Fibroblast of peridontal ligament (primary cell): ENCODE measurements around the gene SLC4A2.

Experiments used
- DNase-seq: peaks from one replicate; pipeline ENCODE4 v3.0.0-alpha.2; 2010; ENCODE audit errors: extremely low read depth

SLC4A2 gene

DNA sequence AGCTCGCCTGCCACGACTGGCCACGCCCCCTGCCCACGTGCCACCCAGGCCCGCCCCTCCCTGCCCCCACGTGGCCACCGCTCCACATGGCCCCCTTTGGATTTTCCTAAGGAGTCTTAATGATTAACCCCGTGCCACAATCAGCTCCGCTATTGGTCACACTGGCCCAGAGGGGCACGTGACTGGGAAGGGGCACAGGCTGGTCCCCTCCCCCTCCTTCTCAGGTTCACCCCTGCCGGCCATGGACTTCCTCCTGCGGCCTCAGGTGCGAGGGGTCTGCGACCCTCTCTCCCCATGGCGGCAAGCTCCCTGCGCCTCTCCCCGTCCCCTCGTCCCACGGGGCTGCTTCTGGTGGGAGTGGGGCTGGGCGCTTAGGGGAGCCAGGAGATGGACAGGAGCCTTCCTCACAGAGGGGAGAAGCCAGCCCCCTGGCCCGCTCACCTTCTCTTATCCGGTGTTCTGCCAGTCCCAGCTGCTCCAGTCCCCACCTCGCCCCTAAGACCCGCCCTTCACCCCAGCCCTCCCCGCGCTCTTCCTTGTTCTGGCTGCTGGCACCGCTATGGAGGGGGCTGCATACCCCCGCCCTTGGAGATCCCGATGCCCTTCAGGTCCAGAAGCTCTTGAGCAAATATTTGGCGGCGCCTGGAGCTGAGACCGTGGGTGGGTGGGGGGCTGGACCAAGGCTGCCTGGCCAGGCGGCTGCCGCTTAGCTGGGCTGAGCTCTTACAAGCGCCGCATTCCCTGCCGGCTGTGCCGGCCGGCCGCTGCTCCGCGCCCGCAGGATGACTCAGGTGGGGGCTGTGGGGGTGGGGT is 3.2 kb downstream of the SLC4A2 start:
- peak; percentile 27 for DNase-seq

DNA sequence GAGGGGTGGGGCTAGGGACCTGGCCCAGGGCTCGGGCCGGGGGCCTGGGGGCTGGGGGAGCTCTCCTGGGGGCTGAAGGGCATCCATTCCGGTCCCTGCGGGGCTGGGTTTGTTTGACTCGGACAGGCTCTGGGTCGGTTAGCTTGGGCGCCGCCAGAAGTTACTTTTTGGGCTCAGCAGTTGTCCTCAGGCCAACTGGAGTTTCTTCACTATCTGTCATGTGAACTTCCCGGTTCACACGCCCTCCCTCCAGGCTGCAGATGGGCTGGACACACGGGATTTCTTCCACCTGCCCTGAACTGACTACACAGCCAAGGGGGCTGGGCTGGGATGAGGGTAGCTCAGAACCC is 3.8 kb downstream of the SLC4A2 start:
- peak; percentile 46 for DNase-seq

DNA sequence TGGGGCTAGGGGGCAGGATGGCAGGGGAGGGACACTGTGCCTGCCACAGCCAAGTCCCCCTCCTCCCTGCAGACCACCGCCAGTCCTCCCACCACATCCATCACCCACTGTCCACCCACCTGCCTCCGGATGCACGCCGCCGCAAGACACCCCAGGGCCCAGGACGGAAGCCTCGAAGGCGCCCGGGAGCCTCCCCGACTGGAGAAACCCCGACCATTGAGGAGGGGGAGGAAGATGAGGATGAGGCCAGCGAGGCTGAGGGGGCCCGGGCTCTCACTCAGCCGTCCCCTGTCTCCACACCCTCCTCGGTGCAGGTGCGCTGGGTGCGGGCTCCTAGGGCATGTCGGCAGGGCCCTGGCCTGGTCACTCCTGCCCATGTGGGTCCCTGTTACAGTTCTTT is 5.1 kb downstream of the SLC4A2 start:
- no peak for DNase-seq

DNA sequence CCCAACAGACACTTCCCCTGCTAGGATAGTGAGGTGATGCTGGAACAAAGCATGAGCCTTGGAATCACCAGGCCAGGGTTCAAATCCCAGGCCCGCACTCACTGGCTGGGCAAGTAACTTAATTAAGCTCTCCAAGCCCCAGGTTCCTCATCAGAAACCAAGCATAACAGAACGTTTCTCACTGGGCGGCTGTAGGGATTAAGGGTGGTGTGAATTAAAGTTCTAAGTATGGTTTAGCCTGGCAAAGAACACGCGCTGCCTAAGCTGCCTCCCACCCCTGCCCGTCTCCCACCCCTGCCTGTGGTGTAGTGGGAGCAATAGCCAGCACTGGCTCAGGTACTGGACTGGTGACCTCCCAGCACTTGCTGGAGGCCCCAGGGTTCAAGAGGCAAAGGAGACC is 5.6 kb downstream of the SLC4A2 start:
- DNase-seq: no peak

DNA sequence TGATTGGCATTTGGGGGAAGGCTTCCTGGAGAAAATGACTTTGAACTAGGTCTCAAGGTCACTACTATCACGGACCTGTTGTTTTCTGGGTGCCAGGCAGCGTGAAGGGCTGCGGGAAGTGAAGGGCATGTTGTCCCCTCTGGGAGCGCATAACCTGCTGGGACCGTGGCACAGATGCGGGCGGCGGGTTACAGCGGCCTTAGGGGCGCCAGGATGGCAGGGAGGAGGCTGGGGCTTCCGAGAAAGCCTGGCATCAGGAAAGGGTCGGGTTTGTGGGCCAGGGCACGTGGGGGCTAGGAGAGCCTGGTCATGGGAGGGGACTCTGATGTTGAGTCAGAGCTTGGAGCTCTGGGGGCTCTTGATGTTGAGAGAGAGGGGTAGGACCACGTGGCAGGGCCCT is 6.1 kb downstream of the SLC4A2 start:
- DNase-seq: no peak

DNA sequence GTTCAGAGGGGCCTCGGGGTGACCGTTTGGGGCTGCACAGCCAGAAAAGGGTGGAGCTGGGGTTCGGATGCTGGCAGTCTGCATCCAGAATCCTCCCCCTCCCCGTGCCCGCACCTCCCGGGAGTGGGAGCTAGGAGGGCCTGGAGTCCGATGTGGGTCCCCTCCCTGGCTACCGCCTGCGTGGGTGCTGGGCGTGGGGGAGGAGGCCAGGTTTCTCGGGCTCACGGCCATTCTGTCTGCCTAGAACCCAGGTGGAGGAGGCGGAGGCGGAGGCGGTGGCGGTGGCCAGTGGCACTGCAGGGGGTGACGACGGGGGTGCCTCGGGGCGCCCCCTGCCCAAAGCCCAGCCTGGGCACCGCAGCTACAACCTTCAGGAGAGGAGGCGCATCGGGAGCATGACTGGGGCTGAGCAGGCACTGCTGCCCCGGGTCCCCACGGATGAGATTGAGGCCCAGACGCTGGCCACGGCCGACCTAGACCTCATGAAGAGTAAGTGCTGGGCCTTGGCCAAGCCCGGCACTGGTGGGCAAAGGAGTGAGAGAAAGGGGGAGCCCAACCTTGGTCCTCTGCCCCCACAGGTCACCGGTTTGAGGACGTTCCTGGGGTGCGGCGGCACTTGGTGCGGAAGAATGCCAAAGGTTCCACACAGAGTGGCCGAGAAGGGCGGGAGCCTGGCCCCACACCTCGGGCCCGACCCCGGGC is 7.0 kb downstream of the SLC4A2 start:
- DNase-seq: no peak

DNA sequence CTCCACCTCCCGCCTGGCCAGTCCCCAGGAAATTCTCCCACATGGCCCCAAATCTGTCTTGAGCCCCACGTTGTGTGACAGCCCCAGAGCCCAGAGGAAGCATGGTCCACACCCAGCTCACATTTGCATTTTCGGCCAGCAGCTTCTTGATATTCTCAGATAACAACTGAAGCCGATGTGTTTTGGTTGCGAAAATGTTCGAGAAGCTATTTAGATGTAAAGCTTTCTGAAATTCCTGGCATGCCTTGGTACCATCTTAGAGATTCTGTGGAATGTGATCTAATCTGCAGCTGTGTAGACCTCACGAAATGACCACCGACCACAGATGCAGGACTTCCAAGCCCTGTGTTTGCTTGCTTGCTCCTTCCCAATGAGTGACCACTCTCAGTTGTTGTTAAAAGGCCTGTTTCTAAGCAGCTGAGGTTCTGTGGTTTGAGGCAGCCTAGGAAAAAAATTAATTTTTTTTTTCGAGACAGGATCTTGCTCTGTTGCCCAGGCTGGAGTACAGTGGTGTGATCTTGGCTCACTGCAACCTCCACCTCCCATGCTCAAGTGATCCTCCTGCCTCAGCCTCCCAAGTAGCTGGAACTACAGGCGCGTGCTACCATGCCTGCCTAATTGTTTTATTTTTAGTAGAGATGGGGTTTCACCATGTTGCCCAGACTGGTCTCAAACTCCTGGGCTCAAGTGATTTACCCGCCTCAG is 8.8 kb downstream of the SLC4A2 start:
- DNase-seq: no peak

DNA sequence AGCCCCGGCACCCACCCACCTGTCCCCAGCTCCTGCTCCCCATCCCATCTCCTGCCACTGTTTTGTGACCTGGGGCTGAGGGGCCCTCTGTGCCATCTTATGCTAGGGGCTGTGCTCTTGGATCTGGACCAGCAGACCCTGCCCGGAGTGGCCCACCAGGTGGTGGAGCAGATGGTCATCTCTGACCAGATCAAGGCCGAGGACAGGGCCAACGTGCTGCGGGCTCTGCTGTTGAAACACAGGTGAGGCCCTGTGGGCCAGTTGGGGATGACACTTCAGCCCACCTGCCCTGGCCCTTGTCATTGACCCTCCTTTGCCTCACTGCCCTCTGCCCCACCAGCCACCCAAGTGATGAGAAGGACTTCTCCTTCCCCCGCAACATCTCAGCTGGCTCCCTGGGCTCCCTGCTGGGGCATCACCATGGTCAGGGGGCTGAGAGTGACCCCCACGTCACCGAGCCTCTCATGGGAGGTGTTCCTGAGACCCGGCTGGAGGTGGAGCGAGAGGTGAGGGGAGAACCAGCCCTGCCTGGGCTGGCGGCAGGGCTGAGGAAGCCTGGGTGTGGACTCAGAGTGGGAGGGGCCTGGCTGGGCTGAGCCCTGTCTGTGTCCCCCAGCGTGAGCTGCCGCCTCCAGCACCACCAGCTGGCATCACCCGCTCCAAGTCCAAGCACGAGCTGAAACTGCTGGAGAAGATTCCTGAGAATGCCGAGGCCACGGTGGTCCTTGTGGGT is 10.6 kb downstream of the SLC4A2 start:
- no peak for DNase-seq

DNA sequence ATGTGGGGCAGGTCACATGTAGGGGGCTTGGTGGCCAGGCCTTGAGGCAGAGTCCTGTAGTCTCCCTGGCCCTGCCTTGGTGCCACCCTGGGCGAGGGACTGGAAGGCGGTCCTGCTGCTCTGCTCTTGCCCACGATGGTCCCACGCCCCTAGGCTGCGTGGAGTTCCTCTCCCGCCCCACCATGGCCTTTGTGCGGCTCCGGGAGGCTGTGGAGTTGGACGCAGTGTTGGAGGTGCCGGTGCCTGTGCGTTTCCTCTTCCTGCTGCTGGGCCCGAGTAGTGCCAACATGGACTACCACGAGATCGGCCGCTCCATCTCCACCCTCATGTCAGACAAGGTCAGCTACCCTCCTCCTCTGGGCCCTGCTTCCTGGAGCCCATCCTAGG is 11.2 kb downstream of the SLC4A2 start:
- no peak for DNase-seq

DNA sequence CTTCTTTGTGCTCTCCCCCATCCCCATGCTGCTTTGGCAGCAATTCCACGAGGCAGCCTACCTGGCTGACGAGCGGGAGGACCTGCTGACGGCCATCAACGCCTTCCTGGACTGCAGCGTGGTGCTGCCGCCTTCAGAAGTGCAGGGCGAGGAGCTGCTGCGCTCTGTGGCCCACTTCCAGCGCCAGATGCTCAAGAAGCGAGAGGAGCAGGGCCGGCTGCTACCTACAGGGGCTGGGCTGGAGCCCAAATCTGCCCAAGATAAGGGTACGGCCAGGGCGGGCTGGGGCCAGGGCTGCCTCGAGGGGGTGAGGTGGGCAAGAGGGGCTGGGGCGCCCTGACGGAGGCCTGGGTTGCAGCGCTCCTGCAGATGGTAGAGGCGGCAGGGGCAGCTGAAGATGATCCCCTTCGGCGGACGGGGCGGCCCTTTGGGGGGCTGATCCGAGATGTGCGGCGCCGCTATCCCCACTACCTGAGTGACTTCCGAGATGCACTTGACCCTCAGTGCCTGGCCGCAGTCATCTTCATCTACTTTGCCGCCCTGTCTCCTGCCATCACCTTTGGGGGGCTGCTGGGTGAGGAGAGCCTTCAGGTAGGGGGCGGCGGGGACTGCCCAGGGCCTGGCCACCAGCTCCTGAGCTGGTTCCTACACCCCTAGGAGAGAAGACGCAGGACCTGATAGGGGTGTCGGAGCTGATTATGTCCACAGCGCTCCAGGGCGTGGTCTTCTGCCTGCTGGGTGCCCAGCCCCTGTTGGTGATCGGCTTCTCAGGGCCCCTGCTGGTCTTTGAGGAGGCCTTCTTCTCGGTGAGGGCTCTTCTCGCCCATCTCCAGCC is 11.9 kb downstream of the SLC4A2 start:
- DNase-seq: no peak

DNA sequence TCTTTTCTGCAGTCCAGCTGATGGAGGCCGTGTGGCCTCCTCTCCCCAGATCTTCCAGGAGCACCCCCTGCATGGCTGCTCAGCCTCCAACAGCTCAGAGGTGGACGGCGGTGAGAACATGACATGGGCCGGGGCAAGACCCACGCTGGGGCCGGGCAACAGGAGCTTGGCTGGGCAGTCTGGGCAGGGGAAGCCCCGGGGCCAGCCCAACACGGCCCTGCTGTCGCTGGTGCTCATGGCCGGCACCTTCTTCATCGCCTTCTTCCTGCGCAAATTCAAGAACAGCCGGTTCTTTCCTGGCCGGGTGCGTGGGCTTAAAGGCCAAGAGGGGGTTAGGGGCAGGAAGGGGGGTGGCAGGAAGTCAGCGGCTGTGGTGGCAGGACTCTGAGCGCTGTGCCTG is 14.6 kb downstream of the SLC4A2 start:
- no peak for DNase-seq

DNA sequence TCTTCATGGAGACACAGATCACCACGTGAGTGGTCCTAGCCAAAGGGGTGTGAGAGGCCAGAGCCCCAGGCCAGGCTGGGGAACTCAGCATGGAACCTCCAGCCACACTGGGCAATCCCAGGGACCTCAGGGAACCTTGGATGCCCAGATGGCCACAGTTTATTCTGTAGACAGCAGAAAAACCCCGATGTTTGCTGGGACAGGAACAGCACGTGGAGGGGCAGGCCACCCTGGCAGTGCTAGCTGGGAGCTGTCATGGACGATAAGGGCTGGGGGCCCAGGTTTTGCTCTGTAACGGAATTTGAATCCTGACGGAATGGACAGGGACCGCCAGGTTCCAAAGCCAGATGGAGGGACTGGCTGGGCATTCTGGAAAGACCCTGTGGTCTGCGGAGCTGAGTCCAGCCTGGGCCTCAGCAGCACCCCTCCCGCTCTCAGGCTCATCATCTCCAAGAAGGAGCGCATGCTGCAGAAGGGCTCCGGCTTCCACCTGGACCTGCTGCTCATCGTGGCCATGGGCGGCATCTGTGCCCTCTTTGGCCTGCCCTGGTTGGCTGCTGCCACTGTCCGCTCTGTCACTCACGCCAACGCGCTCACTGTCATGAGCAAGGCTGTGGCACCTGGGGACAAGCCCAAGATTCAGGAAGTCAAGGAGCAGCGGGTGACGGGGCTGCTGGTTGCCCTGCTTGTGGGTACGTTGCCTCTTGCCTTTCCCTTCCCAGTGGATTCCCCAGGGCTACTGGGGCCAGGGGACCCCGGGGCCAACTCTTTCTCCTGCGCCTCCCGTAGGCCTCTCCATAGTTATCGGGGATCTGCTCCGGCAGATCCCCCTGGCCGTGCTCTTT is 15.7 kb downstream of the SLC4A2 start:
- DNase-seq: no peak

DNA sequence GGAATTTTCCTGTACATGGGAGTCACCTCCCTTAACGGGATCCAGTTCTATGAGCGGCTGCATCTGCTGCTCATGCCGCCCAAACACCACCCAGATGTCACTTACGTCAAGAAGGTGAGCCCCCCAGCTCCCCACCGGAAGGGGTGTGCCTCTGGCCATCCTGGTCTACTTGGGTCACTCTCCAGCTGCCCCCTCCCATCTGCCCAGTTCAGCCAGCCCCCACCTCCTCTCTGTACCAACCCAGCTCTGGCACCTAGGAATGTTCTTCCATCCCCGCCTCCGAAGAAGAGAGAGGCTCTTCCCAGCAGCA is 16.2 kb downstream of the SLC4A2 start:
- DNase-seq: no peak

DNA sequence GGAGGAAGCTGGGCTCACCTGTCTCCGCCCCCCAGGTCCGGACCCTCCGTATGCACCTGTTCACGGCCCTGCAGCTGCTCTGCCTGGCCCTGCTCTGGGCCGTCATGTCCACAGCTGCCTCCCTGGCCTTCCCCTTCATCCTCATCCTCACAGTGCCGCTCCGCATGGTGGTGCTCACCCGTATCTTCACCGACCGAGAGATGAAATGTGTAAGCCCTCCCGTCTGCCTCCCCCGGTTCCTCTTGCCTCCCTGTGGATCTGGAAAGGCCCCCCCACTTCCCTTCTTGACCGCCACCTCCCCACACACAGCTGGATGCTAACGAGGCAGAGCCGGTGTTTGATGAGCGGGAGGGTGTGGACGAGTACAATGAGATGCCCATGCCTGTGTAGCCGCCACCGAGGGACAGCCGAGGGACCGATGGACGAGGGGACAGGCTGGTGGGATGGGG is 16.6 kb downstream of the SLC4A2 start:
- no peak for DNase-seq

DNA sequence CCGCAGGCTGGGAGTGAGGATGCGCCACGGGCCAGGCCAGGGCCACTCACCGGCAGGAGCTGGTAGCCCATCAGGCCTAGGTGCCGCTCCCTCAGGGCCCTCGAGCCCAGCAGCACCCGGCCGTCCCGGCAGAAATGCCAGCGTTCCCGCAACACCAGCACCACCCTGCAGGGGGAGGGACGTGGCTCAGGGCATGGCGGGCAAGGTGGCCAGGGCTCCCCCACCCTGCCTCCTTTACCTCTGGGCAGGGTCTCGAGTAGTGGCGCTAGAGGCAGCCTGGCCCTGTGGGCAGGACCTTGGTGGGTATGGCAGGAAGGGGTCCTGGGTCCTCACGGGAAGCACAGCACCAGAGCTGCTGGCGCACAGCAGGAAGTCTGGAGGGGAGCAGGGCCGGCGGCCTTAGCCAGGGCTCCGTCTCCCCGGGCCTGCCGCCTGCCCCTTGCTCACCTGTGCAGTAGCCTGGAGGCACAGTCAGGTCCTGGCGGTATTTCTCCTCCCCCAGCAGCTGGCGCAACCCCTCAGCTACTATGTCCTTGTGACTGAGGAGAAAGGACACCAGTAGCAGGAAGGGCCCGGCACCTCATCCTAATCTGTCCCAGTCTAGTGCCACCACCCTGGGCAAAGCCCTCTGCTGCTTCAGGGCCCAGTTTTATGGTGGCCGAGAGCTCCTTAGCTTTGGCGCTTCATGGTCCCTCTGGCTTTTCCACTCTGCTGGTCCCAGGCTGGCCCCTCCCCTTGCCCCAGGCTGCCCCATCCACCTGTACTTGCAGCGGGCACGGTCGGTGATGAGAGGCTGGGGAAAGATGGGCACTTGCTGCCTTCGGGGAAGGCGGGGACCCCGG is 17.7 kb downstream of the SLC4A2 start:
- DNase-seq: no peak

DNA sequence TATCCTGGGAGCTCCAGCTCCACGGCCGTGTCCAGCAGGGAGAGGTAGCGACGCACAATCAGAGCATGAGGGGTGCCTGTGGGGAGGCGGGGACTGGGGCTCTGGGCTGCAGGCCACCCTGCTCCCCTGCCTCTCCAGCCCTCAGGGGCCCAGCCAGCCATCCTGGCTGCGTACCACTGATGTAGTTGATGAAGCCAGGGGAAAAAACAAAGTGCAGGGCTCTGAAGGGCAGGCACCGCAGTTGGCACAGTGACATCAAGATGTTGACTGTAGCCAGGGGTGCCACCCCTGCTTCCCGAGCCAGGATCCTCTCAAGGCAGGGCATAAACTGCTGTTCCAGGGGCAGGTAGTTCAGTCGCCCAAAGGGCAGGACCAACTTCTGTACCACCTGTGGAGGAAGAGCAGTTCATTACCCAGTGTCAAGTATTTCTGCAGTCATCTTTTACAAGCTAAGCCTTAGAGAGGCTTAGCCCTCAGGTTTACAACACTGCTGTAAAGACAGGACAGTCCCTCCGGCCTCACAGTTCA is 18.4 kb downstream of the SLC4A2 start:
- no peak for DNase-seq

DNA sequence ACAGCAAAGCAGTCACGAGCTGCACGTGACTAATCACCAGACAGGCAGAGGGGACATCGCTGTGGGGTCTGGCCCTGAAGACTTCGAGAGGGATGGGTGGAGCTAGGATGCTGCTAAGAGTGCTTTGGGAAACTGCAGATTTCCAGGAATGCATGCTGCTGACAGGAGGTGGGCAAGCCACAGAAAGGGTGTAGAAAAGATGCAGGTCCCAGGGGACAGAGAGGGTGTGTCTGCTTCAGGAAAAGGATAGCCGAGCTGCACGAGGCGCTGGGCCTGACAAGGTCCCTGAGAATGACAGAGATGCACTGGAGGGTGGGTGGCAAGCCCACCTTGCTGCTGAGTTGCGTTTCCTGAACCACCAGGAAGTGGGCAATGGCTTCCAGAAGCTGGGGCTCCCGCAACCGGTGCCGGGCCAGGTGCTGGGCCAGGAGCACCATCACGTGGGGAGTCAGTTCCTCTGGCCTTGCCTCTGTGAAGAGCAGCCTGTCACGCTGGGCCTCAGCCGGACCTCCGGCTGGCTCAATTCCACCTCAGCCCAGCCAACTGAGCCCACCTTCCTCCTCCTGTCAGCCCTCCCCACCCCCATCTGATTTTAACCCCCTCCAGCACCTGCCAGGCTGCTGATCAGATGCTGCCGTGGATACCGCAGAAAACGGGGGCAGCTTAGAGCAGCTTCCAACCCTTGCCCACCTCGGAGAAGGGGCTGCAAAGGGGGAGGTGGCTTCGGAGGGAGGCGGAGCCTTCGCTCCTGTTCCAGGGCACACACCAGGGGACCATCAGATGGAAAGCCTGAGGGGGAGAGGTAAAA is 19.0 kb downstream of the SLC4A2 start:
- no peak for DNase-seq

DNA sequence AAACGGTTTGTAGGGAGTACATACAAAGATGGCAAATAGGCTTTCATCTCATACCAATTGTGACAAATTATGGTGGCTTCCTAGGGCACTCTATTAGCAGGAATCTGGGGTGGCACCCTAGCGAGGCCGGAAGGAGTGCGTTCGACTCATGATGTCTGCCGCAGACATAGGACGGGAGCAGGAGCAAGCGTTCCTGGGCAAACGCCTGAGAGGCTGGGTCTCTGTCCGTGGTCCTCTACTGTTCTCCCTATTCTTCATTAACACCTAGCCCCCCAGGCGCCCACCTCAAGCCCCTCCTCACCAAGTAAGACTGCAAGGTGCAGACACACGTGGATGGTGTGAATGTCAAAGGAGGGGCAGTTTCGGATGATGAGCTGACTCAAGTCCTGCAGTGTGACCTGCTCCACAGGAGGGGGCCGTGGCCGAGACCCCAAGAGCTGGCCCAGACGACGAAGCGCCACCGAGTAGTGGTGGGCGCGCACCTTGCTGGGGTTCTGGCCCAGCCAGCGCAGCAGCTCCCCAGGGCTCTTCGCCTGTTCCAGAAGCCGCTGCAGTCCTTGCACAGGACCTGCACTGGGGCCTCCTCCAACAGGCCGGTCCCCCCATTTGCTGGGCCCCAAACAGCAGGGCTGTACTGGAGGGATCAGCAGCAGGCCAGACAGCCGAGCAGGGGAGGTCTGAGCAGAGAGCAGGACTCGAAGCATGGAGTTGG is 20.0 kb downstream of the SLC4A2 start:
- no peak for DNase-seq
